Neural crest cell (in vitro differentiated cells): Measurements from ENCODE around the gene C17orf75. TPM values are rescaled to one million over a fixed set of nuclear protein-coding genes. Genes with fewer than 3 reads are reported as not detected.
"Not testable (repeated sequence)": the region's sequence is repeated elsewhere in the genome, so short reads cannot be mapped to it uniquely, and the experiment has no call there.

Source experiments
- DNase-seq: peaks from one replicate; pipeline ENCODE4 v3.0.0; 2021; ENCODE audit warnings: low read depth, mixed read lengths, low spot score
- H3K27ac Mint-ChIP-seq: one replicate; pipeline ENCODE4 v1.8.0; 2021; ENCODE audit warnings: mild to moderate bottlenecking, mixed read lengths; ENCODE audit not compliant: unreplicated experiment
- H3K27me3 Mint-ChIP-seq: 2 replicates; pipeline ENCODE4 v1.8.0; 2021; ENCODE audit warnings: low read depth, mild to moderate bottlenecking, mixed read lengths
- H3K36me3 Mint-ChIP-seq: 2 replicates; pipeline ENCODE4 v1.8.0; 2021; ENCODE audit warnings: low read depth, mild to moderate bottlenecking, mixed read lengths
- H3K4me1 Mint-ChIP-seq: 2 replicates; pipeline ENCODE4 v1.8.0; 2021; ENCODE audit warnings: mixed read lengths
- H3K4me3 Mint-ChIP-seq: one replicate; pipeline ENCODE4 v1.8.0; 2021; ENCODE audit warnings: mild to moderate bottlenecking, mixed read lengths
- H3K9me3 Mint-ChIP-seq: 2 replicates; pipeline ENCODE4 v1.8.0; 2021; ENCODE audit warnings: mixed read lengths
- total RNA-seq: library from RNA; stranded (reverse); gene quantifications from 2 replicates; pipeline ENCODE4 v1.2.1, GENCODE V29; 2021
- TF ChIP-seq, protein P1 (sequence below): fragments of 200-600 bp; sonication (generic); conservative IDR thresholded peaks from 2 replicates; pipeline ENCODE4 v1.5.0; 2021; ENCODE audit warnings: antibody characterized with exemption, mild to moderate bottlenecking

C17orf75 gene
- total RNA-seq, 1 donor from 2014 or later = 52.8 TPM

DNA sequence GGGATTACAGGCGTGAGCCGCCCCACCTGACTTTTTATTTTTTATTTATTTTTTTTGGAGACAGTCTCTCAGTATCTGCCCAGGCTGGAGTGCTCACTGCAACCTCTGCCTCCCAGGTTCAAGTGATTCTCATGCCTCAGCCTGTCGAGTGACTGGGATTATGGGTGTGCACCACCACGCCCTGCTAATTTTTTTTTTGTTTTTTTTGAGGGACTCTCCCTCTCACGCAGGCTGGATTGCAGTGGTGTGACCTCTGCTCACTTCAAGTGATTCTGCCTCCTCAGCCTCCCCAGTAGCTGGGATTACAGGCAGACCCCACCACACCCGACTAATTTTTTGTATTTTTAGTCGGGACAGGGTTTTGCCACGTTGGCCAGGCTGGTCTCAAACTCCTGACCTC lies 15.6 kb upstream of the C17orf75 start:
- H3K27me3 Mint-ChIP-seq = no peaks in the 10 kb centered on the region
- peak overlapping the region; percentile 6 for H3K4me3 Mint-ChIP-seq
- H3K9me3 Mint-ChIP-seq = no peaks in the 10 kb centered on the region
- H3K4me1 Mint-ChIP-seq = peaks cover 22% of the 10 kb centered on the region
- no peak overlapping the region for H3K27ac Mint-ChIP-seq
- TF ChIP-seq, protein P1, sequence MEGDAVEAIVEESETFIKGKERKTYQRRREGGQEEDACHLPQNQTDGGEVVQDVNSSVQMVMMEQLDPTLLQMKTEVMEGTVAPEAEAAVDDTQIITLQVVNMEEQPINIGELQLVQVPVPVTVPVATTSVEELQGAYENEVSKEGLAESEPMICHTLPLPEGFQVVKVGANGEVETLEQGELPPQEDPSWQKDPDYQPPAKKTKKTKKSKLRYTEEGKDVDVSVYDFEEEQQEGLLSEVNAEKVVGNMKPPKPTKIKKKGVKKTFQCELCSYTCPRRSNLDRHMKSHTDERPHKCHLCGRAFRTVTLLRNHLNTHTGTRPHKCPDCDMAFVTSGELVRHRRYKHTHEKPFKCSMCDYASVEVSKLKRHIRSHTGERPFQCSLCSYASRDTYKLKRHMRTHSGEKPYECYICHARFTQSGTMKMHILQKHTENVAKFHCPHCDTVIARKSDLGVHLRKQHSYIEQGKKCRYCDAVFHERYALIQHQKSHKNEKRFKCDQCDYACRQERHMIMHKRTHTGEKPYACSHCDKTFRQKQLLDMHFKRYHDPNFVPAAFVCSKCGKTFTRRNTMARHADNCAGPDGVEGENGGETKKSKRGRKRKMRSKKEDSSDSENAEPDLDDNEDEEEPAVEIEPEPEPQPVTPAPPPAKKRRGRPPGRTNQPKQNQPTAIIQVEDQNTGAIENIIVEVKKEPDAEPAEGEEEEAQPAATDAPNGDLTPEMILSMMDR = no peak
- DNase-seq = no peak
- H3K36me3 Mint-ChIP-seq = peaks cover 9% of the 10 kb centered on the region

DNA sequence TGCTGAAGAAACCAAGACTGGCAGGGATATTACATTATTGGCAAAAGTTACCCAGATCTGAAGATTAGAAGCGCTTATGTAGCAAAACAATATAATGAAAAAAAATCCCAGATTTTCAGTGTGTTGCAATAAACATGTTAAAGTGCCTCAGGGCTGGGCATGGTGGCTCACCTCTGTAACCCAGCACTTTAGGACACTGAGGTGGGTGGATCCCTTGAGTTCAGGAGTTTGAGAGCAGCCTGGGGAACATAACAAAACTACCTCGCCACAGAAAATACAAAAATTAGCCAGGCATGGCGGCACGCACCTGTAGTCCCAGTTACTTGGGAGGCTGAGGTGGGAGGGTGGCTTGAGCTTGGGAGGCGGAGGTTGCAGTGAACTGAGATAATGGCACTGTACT lies 14.8 kb upstream of the C17orf75 start:
- no peak overlapping the region for H3K4me3 Mint-ChIP-seq
- no peaks in the 10 kb centered on the region for H3K9me3 Mint-ChIP-seq
- peaks cover 28% of the 10 kb centered on the region for H3K4me1 Mint-ChIP-seq

DNA sequence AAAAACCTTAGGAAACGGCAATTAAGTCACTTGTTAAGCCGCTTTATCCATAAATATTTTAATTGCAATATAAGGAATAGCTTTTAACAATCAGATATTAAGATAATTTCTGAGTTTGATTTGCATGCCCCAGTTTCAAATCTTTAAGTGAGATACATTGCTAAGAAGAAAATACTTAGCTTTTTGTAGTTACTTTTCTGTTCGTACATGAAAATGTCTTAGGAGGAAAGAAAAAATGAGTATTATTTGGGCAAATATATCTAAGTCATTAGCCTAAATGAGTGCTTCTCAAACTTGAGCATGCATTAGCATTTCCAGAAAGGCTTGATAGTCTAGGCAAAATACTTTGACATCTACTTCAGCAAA lies 14.4 kb upstream of the C17orf75 start:
- peaks cover 32% of the 10 kb centered on the region for H3K4me1 Mint-ChIP-seq
- TF ChIP-seq, protein P1 = no peak
- no peak overlapping the region for H3K4me3 Mint-ChIP-seq
- H3K9me3 Mint-ChIP-seq = no peaks in the 10 kb centered on the region
- peaks cover 11% of the 10 kb centered on the region for H3K36me3 Mint-ChIP-seq
- H3K27ac Mint-ChIP-seq = no peak overlapping the region
- no peaks in the 10 kb centered on the region for H3K27me3 Mint-ChIP-seq
- DNase-seq = no peak

More for the DNA sequence above, 14.8 kb upstream of the C17orf75 start:
- TF ChIP-seq, protein P1 = no peak
- Mint-ChIP-seq H3K36me3 (peaks cover 9% of the 10 kb centered on the region), H3K27ac (no peak overlapping the region), H3K27me3 (no peaks in the 10 kb centered on the region)
- DNase-seq = no peak

DNA sequence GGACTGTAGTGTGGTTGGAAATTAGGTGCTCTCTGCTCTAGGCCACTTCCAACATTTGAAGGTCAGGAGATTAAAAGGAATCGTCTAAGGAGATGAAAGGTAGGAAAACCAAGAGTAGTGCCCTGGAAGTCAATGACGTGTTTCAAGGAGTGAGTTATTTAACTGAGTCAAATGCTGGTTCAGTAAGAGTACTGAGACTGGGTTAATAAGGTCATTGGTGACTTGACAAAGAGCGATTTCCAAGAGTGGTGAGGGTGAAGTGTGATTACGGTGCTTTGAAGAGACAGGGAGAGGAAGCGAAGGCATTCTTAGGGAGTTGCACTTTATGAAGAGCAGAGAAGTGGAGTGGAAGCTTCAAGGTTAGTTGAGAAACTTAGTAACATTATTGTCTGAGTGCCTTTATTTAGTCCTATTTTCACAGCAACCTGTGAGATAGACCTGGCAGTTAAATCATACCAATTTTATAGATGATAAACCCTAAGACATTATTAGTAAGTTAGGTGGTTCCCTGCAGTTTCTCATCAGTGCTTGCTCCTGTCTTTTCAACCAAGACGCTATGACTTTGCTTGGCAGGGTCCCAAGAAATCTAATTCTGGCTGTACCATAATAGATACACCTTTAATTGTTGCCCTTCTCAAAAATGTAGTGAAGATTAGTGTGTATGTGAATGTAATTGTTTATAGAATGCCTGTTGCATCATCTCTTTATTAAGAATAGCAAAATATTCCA lies 13.8 kb upstream of the C17orf75 start:
- Mint-ChIP-seq H3K4me3 (peak overlapping the region; percentile 7), H3K27me3 (no peaks in the 10 kb centered on the region), H3K9me3 (no peaks in the 10 kb centered on the region), H3K4me1 (peaks cover 34% of the 10 kb centered on the region), H3K36me3 (peaks cover 10% of the 10 kb centered on the region), H3K27ac (no peak overlapping the region)
- DNase-seq = no peak
- TF ChIP-seq, protein P1 = no peak

DNA sequence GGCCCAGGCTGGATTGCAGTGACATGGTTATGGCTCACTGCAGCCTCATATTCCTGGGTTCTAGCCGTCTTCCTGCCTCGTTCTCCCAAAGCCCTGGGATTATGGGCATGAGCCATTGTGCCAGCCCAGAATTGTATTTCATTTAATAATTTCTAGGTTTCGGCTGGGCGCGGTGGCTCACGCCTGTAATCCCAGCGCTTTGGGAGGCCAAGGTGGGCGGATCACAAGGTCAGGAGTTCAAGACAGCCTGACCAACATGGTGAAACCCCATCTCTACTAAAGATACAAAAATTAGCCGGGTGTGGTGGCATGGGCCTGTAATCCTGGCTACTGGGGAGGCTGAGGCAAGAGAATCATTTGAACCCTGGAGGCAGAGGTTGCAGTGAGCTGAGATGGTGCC lies 10.8 kb upstream of the C17orf75 start:
- peaks cover 13% of the 10 kb centered on the region for H3K36me3 Mint-ChIP-seq
- not testable (repeated sequence) for H3K27ac Mint-ChIP-seq

DNA sequence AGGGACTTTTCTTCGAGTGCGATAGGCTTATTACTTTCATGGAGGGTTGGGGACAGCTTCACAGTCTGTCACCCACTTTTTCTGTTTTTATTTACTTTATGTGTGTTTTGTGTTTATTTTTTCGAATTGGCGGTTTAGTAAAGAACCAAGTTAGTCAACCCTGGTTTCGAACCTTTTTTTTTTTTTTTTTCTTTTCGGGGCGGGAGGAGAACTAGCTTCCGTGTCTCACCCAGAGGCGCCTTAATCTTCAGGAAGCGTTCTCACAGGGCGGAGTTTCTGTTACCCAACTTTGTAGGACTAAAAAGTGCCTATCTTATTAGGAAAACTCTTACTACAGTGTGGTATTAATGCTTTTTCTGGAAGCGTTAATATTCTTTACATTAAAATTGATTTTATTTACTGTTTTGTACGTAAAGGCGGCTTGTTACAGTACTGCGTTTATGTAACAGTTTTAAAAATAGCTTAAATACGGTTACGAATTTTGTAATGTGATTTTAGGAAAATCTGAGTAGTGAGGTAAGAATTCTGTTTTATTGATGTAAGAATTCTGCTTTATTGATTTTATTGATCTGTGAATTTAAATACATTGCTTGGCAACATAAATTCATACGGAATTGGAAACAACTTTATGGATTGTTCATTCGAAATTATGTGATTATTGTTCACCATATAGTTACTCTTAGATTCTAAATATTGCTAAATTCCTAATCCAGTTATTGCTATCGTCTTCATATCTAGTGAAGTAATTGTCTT lies 8.9 kb upstream of the C17orf75 start:
- Mint-ChIP-seq H3K27ac (peak overlapping the region; percentile 99), H3K27me3 (no peaks in the 10 kb centered on the region), H3K36me3 (peaks cover 11% of the 10 kb centered on the region), H3K4me1 (peaks cover 41% of the 10 kb centered on the region), H3K4me3 (peak overlapping the region; percentile 97), H3K9me3 (no peaks in the 10 kb centered on the region)
- DNase-seq = no peak
- TF ChIP-seq, protein P1 = no peak

More for the DNA sequence above, 10.8 kb upstream of the C17orf75 start:
- Mint-ChIP-seq H3K4me1 (peaks cover 45% of the 10 kb centered on the region), H3K4me3 (peak overlapping the region; percentile 97)
- DNase-seq, H3K27me3 Mint-ChIP-seq, H3K9me3 Mint-ChIP-seq: not testable (repeated sequence)
